ENCODE data around the gene CWF19L2. TPM values are rescaled to one million over a fixed set of nuclear protein-coding genes. Genes with fewer than 3 reads are reported as not detected.
A peak's percentile ranks its signal among the peaks of the same experiment; 100 is the strongest.
"Not testable (repeated sequence)": the region's sequence is repeated elsewhere in the genome, so short reads cannot be mapped to it uniquely, and the experiment has no call there.

CWF19L2 gene
- total RNA-seq (10 to 100 TPM; 24.9 to 34.3 (median 26.1) TPM), total RNA-seq (37.1 to 85.9 (median 59.5) reads per million in 29 experiments)
- total RNA-seq (2013) = 38.8 TPM

DNA sequence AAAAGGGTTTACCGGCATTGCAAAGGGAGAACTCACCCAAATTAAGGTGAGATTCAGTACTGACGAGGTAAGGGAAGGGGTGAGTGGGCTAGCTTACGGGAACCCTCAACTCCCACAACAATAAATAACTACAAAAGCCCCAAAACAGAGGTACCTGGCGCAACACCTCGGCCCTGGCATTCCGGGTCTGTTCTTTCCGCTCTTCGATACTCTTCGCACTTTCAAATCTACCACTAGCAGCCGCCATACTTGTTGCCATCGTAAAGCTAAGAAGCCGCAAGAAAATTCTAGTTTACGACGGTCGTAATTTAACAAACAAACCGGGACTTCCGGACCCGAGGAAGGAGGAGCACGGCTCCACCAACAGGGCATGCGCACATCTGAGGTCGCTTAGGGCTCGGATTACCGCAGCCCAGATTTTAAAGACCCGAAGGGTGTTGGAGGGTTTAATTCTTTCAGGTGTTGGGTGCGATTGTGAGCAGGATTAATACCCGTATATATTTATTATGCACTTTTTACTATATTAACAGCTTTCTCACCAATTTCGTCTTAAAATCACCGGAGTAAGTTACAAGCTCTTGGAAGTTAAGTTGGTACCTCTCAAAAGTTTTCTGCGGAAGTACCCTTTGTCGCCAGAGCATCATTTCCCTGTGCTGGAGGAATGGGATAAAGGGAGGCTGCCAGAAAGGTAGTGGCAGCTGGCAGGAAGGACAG is at the start of gene CWF19L2:
Gene CWF19L2, minus strand, starts transcription at position 268 of the 714 bp plus-strand sequence. Its CDS starts 9 bp downstream, at position 259.
- Histone ChIP-seq H3K4me3 (ENCODE audit: control insufficient read depth in 1 of 2, extremely low read depth in 1 of 2, low read length in 1 of 2) (peak within 1 kb of the TSS; percentile 69 to 86), H3K27me3 (replicated peaks in 1 of 2; ENCODE audit: control insufficient read depth in 2 of 2, extremely low read depth in 1 of 2, insufficient read depth in 2 of 2, low read length in 1 of 2) (no peaks in the 10 kb centered on the region), H3K36me3 (ENCODE audit: control insufficient read depth in 2 of 2, extremely low read depth in 1 of 2, insufficient read depth in 1 of 2, low read length in 1 of 2) (peaks cover 5 to 14% of the 10 kb centered on the region in 2 donors), H3K9me3 (no peaks in the 10 kb centered on the region), H3K4me1 (ENCODE audit: control insufficient read depth in 1 of 2, extremely low read depth in 1 of 2, insufficient read depth in 2 of 2, low read length in 2 of 2) (peaks cover 3 to 10% of the 10 kb centered on the region in 2 experiments), H3K27ac (ENCODE audit: low read length) (peak within 1 kb of the TSS; percentile 69)
- ATAC-seq (replicated peaks in 1 of 4) (peak; percentile 94), DNase-seq (peak; percentile 65 to 95 (median 87))
- peaks cover 34 to 38% (median 35%) of the 10 kb centered on the region in 3 donors for H3K4me1 Mint-ChIP-seq
- H3K27ac Mint-ChIP-seq = peak within 1 kb of the TSS; percentile 94
- peaks cover 0 to 7% of the 10 kb centered on the region in 2 donors for H3K27me3 Mint-ChIP-seq
- peaks cover 6% of the 10 kb centered on the region for H3K36me3 Mint-ChIP-seq
- ChIA-PET POLR2A (interaction anchor here (0.5 to 1.3 kb wide), 5 partner anchors 24 to 1153 kb away, joined by 3 to 7 read pairs (median 4); partner anchors contain the start of gene CUL5 (in 1 of the 2)), CTCF (interaction anchor here (0.6 to 1.2 kb wide), 8 partner anchors 8 to 1379 kb away, joined by 3 to 5 read pairs (median 4); partner anchors contain the start of gene CUL5 (in 1 of the 2))
- WGBS (ENCODE audit: insufficient coverage) = 0% methylated on average over 10 of the region's 30 CpGs
- peak within 1 kb of the TSS; percentile 78 to 95 (median 88) for H3K4me3 Mint-ChIP-seq
- no peaks in the 10 kb centered on the region for H3K9me3 Mint-ChIP-seq

DNA sequence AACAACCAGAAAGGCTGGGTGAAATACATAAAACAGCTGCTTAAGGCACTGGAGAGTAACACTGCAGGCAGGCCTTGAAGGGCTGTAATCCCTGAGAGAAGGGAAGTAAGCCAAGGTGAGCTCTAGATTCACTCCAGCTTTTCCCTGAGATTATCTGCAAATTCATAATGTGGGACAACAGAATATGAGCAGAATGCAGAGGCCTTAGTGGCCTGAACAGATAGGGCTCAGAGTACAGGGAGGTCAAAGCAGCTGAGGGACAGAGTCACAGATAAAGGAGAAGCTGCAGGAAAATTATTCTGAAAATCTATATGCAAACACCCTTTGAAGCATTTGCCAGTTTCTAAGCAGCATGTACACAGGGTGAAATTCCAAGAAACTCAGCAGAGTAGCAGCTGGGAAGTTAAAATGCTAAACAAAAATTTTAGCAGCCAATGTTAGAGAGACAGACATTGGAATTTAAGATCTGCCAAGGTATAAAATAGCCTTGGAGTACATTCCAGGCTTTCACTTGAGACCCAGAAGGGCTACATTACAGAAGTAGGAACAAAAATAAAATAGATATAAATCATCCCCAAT is 48.1 kb upstream of the CWF19L2 start:
- CTCF ChIA-PET = no interaction called here
- no peaks in the 10 kb centered on the region for H3K4me1 ChIP-seq (ENCODE audit: control insufficient read depth in 1 of 2, extremely low read depth in 1 of 2, insufficient read depth in 2 of 2, low read length in 2 of 2)
- H3K27me3 Mint-ChIP-seq = no peaks in the 10 kb centered on the region
- no peak for DNase-seq
- peaks cover 75% of the 10 kb centered on the region for H3K36me3 Mint-ChIP-seq
- peaks cover 6 to 46% of the 10 kb centered on the region in 2 donors for H3K36me3 ChIP-seq (ENCODE audit: control insufficient read depth in 2 of 2, extremely low read depth in 1 of 2, insufficient read depth in 1 of 2, low read length in 1 of 2)
- H3K4me3 Mint-ChIP-seq = no peak overlapping the region
- H3K27ac ChIP-seq (ENCODE audit: low read length) = no peak overlapping the region
- H3K9me3 Mint-ChIP-seq = peaks cover 6 to 17% (median 6%) of the 10 kb centered on the region in 3 donors
- H3K27me3 ChIP-seq (replicated peaks in 1 of 2; ENCODE audit: control insufficient read depth in 2 of 2, extremely low read depth in 1 of 2, insufficient read depth in 2 of 2, low read length in 1 of 2) = no peaks in the 10 kb centered on the region
- H3K4me3 ChIP-seq (ENCODE audit: control insufficient read depth in 1 of 2, extremely low read depth in 1 of 2, low read length in 1 of 2) = no peak overlapping the region
- ATAC-seq (replicated peaks in 1 of 4) = no peak
- no peak overlapping the region for H3K27ac Mint-ChIP-seq
- POLR2A ChIA-PET = no interaction called here
- H3K9me3 ChIP-seq = peaks cover 2% of the 10 kb centered on the region
- H3K4me1 Mint-ChIP-seq = no peaks in the 10 kb centered on the region

DNA sequence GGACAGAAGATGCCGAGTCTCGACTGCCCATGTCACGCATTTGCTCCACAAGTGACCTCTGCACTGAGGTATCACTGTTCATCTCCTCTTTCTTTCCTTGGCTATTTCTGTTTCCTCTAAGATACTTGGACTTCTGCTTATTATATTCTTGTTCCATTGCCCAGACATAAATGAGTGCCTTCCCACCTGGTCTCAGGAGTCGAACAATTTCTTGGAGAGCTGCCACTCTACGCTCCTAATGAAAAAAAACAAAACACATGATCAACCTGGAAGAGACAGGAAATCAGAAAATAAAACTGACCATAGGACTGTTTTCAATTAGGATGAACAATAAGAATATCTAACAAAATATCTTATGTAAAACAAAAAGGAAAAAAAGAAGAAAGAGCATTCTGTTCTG is 47.4 kb upstream of the CWF19L2 start:
- peaks cover 6 to 17% (median 6%) of the 10 kb centered on the region in 3 donors for H3K9me3 Mint-ChIP-seq
- no peak overlapping the region for H3K27ac ChIP-seq (ENCODE audit: low read length)
- H3K4me3 ChIP-seq (ENCODE audit: control insufficient read depth in 1 of 2, extremely low read depth in 1 of 2, low read length in 1 of 2) = no peak overlapping the region
- ChIA-PET POLR2A (no interaction called here), CTCF (no interaction called here)
- DNase-seq = no peak
- ATAC-seq (replicated peaks in 1 of 4) = no peak
- no peak overlapping the region for H3K4me3 Mint-ChIP-seq
- H3K36me3 Mint-ChIP-seq = peaks cover 67% of the 10 kb centered on the region
- H3K27me3 ChIP-seq (replicated peaks in 1 of 2; ENCODE audit: control insufficient read depth in 2 of 2, extremely low read depth in 1 of 2, insufficient read depth in 2 of 2, low read length in 1 of 2) = no peaks in the 10 kb centered on the region
- peaks cover 2% of the 10 kb centered on the region for H3K9me3 ChIP-seq
- WGBS (ENCODE audit: insufficient coverage) = 96% methylated on average over 3 of the region's 5 CpGs
- H3K27ac Mint-ChIP-seq = no peak overlapping the region
- no peaks in the 10 kb centered on the region for H3K27me3 Mint-ChIP-seq
- H3K4me1 ChIP-seq (ENCODE audit: control insufficient read depth in 1 of 2, extremely low read depth in 1 of 2, insufficient read depth in 2 of 2, low read length in 2 of 2) = no peaks in the 10 kb centered on the region
- H3K36me3 ChIP-seq (ENCODE audit: control insufficient read depth in 2 of 2, extremely low read depth in 1 of 2, insufficient read depth in 1 of 2, low read length in 1 of 2) = peaks cover 6 to 42% of the 10 kb centered on the region in 2 donors
- no peaks in the 10 kb centered on the region for H3K4me1 Mint-ChIP-seq

DNA sequence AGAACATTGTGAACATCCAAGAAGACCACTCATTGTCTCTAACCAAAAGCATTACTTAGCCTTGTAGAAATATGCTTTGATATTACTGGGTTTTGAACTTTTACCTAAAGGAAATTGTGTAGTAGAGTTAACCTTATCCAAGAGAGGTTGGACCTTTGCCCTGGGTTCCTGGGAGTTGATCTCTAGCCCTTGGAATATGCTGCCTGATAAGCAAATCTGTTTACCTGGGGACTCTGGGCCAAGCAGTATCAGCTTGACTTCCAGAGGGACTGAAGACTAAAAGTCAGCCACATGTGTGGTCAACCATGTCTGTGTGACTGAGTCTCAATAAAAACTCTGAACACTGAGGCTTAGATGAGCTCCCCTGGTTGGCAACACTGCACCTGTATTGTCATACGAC is 44.1 kb upstream of the CWF19L2 start:
- Mint-ChIP-seq H3K27me3 (no peaks in the 10 kb centered on the region), H3K4me1 (no peaks in the 10 kb centered on the region), H3K4me3 (no peak overlapping the region), H3K9me3 (peaks cover 6 to 20% (median 6%) of the 10 kb centered on the region in 3 donors), H3K36me3 (peaks cover 56% of the 10 kb centered on the region), H3K27ac (no peak overlapping the region)
- WGBS (ENCODE audit: insufficient coverage) = 100% methylated on average over 1 of the region's 1 CpG
- no peak for ATAC-seq (replicated peaks in 1 of 4)
- Histone ChIP-seq H3K4me1 (ENCODE audit: control insufficient read depth in 1 of 2, extremely low read depth in 1 of 2, insufficient read depth in 2 of 2, low read length in 2 of 2) (no peaks in the 10 kb centered on the region), H3K36me3 (ENCODE audit: control insufficient read depth in 2 of 2, extremely low read depth in 1 of 2, insufficient read depth in 1 of 2, low read length in 1 of 2) (peaks cover 6 to 37% of the 10 kb centered on the region in 2 donors), H3K4me3 (ENCODE audit: control insufficient read depth in 1 of 2, extremely low read depth in 1 of 2, low read length in 1 of 2) (no peak overlapping the region), H3K27me3 (replicated peaks in 1 of 2; ENCODE audit: control insufficient read depth in 2 of 2, extremely low read depth in 1 of 2, insufficient read depth in 2 of 2, low read length in 1 of 2) (no peaks in the 10 kb centered on the region), H3K9me3 (peaks cover 2% of the 10 kb centered on the region), H3K27ac (ENCODE audit: low read length) (no peak overlapping the region)
- ChIA-PET CTCF (no interaction called here), POLR2A (interaction anchor here in 1 of 2 donors (0.5 kb wide), 1 partner anchor 1503 kb away, joined by 3 read pairs; no protein-coding TSS in a partner anchor)
- DNase-seq = no peak

DNA sequence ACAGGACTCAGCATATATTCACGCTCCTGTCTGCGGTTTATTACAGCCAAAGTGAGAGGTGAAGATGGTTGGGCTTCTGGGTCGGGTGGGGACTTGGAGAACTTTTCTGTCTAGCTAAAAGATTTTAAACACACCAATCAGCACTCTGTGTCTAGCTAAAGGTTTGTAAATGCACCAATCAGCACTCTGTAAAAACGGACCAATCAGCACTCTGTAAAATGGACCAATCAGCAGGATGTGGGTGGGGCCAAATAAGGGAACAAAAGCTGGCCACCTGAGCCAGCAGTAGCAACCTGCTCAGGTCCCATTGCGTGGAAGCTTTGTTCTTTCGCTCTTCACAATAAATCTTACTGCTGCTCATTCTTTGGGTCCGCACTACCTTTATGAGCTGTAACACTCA is 39.7 kb upstream of the CWF19L2 start:
- POLR2A ChIA-PET; H3K9me3 ChIP-seq; H3K4me1 ChIP-seq (ENCODE audit: control insufficient read depth in 1 of 2, extremely low read depth in 1 of 2, insufficient read depth in 2 of 2, low read length in 2 of 2); ATAC-seq (replicated peaks in 1 of 4); H3K27ac Mint-ChIP-seq; H3K27ac ChIP-seq (ENCODE audit: low read length); H3K27me3 ChIP-seq (replicated peaks in 1 of 2; ENCODE audit: control insufficient read depth in 2 of 2, extremely low read depth in 1 of 2, insufficient read depth in 2 of 2, low read length in 1 of 2); DNase-seq; H3K4me3 ChIP-seq (ENCODE audit: control insufficient read depth in 1 of 2, extremely low read depth in 1 of 2, low read length in 1 of 2); H3K36me3 ChIP-seq (ENCODE audit: control insufficient read depth in 2 of 2, extremely low read depth in 1 of 2, insufficient read depth in 1 of 2, low read length in 1 of 2); H3K27me3 Mint-ChIP-seq; H3K9me3 Mint-ChIP-seq; H3K4me3 Mint-ChIP-seq; CTCF ChIA-PET; H3K4me1 Mint-ChIP-seq: not testable (repeated sequence)
- H3K36me3 Mint-ChIP-seq = peaks cover 22% of the 10 kb centered on the region
- 100% methylated on average over 3 of the region's 7 CpGs for WGBS (ENCODE audit: insufficient coverage)

DNA sequence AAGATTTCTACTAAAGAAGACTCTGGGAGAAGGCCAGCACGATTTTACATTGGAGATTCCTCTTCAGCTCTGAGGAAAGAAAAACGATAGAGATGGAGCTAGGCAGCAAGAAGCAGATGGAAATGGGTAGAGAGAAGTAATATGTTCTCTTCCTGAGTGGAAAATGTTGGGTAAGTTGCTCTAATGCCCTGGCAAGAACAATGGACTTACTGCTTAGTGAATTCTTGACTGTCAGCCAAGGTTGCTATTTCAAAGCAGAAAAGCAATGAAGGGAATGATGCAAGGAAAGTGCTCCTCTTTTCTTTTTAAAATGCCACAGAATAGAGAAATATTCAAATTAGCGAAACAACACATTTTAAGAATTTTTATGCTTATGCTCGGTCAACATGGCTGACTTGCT is 38.4 kb upstream of the CWF19L2 start:
- H3K27me3 Mint-ChIP-seq = peaks cover 0 to 2% of the 10 kb centered on the region in 2 donors
- no peaks in the 10 kb centered on the region for H3K9me3 ChIP-seq
- peaks cover 9% of the 10 kb centered on the region for H3K36me3 Mint-ChIP-seq

More for the DNA sequence above, 38.4 kb upstream of the CWF19L2 start:
- Mint-ChIP-seq H3K27ac (no peak overlapping the region), H3K9me3 (peaks cover 0 to 3% (median under 1%) of the 10 kb centered on the region in 3 donors), H3K4me3 (no peak overlapping the region), H3K4me1 (no peaks in the 10 kb centered on the region)
- H3K36me3 ChIP-seq (ENCODE audit: control insufficient read depth in 2 of 2, extremely low read depth in 1 of 2, insufficient read depth in 1 of 2, low read length in 1 of 2) = no peaks in the 10 kb centered on the region
- WGBS (ENCODE audit: insufficient coverage) = 76% methylated on average over 4 of the region's 4 CpGs
- no peak overlapping the region for H3K27ac ChIP-seq (ENCODE audit: low read length)
- H3K4me3 ChIP-seq (ENCODE audit: control insufficient read depth in 1 of 2, extremely low read depth in 1 of 2, low read length in 1 of 2) = no peak overlapping the region
- H3K27me3 ChIP-seq (replicated peaks in 1 of 2; ENCODE audit: control insufficient read depth in 2 of 2, extremely low read depth in 1 of 2, insufficient read depth in 2 of 2, low read length in 1 of 2) = no peaks in the 10 kb centered on the region
- ATAC-seq (replicated peaks in 1 of 4) (no peak), DNase-seq (no peak)
- CTCF ChIA-PET = no interaction called here
- no peaks in the 10 kb centered on the region for H3K4me1 ChIP-seq (ENCODE audit: control insufficient read depth in 1 of 2, extremely low read depth in 1 of 2, insufficient read depth in 2 of 2, low read length in 2 of 2)
- POLR2A ChIA-PET = no interaction called here
